Endometrial microvascular endothelial cells (primary cell): ENCODE results near the gene ZNF831. TPM values are rescaled to one million over a fixed set of nuclear protein-coding genes. Genes with fewer than 3 reads are reported as not detected.

Experiments used
- in situ Hi-C: cut with HindIII; loops from 2 replicates; pipeline ENCODE4 v1.10.0; 2017; ENCODE audit warnings: low sequenced_read_pairs, low pct_unique_long_range_greater_than_20kb; ENCODE audit errors: inconsistent ontology term
- total RNA-seq: library from RNA; depleted of rRNA; stranded (reverse); fragments of >200 nt; gene quantifications from one replicate; pipeline ENCODE4 v1.2.3, GENCODE V29; 2015; ENCODE audit errors: inconsistent ontology term

The ZNF831 gene
- total RNA-seq, 1 donor from 2014 or later, result not detected

DNA sequence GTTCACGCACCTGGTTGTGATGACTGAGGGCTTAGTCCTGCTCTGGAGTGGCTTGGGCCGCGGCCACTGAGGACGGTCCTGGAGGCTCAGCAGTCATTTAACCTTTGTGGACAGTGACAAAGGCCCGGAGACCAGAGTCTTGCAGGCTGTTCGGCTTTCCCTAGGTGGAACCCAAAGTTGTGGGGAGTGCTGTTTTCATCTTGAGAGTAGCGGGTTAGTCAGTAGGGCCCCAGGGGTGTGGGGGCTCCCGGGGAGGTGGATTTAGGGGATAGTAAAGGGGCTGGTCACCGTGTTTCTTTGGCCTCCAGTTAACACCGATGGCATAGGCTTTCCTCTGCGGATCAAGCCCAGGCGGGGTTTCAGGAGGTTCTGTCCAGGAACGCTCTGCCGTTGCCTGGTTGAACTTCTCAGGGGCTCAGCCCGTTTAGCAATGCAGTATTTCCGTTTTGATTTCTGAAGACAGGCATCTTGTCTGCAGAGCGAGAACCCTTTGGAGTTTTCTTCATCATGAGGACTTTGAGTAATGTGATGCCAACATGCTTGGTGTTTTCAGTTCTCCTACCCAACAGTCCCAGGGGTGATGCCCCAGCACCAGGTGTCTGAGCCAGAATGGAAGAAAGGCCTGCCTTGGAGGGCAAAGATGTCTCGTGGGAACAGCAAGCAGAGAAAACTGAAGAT, 31.8 kb downstream of the ZNF831 start:
- in situ Hi-C loops, result no loop called here

DNA sequence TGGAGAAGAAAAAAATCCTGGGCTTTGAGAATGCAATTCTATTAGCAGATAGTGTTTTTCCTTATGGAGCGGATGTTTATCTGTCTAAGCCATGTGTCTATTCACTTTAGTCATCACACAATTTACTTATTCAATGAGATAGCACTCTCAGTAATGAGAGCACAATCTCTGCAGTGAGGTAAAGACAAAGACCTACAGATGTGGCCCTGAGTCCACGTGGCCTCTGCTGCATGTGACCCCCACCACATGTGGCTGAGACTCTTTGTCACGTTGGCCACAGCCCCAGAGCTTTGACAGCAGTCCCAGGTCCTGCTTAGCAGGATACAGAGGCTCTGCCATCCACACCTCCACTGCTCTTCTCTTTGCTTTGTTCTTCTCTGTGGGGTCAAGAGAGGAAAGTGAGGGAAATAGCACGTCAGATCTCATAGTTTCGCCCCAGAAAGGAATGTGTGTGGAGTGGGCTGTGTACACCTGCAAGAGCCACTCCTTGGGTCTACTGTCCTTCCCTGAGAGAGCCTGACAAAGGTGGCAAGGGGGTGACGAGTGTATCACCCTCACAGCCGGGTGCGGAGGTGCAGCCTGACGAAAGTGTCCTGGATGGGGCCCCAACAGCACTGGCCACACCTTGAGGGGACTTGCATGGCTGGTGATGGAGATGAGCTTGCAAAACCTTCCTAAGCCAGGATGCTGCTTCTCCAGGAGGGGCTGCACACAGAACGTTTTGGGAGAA, 40.7 kb downstream of the ZNF831 start:
- in situ Hi-C loops, result no loop called here

GRCh38 chr20:59205044-59205443, 41.4 kb downstream of the ZNF831 start:
- in situ Hi-C loops, result no loop called here

GRCh38 chr20:59207235-59207634, 43.6 kb downstream of the ZNF831 start:
- in situ Hi-C loops, result no loop called here

- in situ Hi-C loops, result no loop called here
These were observed 44.2 kb downstream of the ZNF831 start for GRCh38 chr20:59207742-59208357.

DNA sequence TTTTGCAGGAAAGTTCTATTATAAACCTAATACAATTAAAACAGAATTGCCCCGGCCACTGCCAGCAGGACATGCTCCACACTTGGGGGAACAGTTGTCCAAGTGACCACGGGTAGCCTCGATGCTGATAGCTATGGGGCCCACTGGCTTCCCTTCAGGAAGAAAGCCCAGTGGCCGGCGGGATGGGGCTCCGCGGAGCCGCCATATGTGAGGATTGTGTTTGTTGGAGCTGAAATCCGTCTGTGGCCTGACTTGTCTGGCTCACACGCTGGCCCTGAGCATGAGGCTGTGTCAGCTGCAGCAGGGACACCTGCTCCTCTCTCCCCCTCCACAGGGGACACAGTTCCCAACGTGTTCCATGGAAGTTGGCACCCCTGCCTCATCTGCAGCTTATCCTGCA, 46.6 kb downstream of the ZNF831 start:
- in situ Hi-C loops, result no loop called here

- in situ Hi-C loops, result no loop called here
These were observed 47.7 kb downstream of the ZNF831 start for GRCh38 chr20:59211208-59211765.

DNA sequence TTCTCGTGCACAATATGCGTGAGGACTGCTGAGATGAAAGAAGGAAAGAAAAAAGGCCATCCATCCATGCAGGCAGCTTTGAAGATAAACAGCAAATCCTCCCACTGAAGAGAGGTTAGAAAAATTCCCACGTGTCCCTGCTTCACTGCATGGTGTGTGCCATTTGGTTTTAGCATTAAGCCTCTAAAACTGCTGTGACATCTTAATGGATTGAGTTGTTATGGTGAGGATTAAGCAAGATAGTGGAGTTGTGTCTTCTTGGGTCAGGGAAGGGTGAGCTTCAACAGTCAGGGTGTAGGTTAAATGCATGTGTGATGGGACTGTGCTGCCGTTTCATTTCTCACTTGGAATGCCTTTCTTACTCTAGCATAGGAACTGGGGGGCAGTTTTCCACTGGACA, 50.5 kb downstream of the ZNF831 start:
- in situ Hi-C loops, result no loop called here

DNA sequence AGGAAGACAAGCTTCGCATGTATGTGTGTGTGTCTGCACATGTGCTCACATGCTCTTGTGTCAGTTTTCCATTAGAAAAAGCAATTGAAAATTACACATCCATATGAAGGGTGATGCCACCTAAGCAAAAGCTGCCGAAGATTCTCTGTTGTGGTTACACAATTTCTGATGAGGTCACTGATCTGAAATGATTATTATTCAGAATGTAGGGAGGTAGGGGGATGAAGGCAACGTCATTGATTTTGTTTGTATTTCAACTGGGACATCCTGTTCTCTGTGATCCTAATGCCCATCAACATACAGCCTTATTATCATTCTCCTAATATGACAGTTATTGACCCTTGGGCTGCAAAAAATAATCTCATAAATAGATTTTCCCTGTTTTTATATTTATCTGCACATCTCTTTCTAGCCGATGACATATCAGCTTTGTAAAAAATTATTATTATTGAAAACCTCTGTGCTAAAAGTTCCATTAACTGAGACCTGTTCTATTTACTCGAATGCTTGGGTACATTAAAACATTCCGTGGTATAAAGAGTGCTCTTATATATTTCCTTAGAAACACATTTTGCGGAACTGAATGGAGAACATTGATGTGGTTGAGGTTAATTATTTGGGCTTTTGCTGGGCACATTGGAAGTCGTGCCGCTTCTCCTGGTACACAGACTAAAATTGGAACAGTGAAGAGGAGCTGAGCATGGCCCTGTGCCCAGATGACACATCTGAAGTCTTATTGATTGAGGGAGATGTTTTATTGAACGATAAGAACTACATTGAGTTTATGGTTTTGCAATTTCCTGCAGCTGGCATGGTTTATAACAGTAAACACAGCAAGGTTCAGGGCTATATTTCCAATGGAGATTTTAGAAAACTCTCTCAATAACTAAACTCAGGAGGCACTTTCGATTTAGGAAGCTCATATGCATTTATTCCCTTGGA, 51.3 kb downstream of the ZNF831 start:
- in situ Hi-C loops, result no loop called here

DNA sequence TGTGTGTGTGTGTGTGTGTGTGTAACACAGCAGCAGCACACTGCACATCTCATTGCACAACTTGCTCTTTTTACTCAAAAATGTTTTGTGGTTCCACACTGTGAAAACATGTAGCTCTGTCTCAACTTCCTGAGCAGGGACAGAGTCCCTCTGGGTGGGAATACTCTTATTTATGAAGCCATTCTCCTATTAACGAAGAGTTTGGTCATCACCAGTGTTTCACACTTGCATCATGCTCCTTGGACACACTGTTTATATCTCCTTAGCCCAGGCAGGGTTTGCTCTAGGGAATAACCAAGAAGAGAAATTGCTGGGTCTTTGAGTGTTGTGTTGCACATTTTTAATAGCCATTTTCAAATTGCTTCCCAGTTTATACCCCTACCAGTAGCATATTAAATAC, 53.6 kb downstream of the ZNF831 start:
- in situ Hi-C loops, result no loop called here

GRCh38 chr20:59217794-59218280, 54.2 kb downstream of the ZNF831 start:
- in situ Hi-C loops, result no loop called here

GRCh38 chr20:59219211-59219610, 55.6 kb downstream of the ZNF831 start:
- in situ Hi-C loops, result no loop called here

- in situ Hi-C loops, result no loop called here
These were observed 56.5 kb downstream of the ZNF831 start for GRCh38 chr20:59220161-59220560.

DNA sequence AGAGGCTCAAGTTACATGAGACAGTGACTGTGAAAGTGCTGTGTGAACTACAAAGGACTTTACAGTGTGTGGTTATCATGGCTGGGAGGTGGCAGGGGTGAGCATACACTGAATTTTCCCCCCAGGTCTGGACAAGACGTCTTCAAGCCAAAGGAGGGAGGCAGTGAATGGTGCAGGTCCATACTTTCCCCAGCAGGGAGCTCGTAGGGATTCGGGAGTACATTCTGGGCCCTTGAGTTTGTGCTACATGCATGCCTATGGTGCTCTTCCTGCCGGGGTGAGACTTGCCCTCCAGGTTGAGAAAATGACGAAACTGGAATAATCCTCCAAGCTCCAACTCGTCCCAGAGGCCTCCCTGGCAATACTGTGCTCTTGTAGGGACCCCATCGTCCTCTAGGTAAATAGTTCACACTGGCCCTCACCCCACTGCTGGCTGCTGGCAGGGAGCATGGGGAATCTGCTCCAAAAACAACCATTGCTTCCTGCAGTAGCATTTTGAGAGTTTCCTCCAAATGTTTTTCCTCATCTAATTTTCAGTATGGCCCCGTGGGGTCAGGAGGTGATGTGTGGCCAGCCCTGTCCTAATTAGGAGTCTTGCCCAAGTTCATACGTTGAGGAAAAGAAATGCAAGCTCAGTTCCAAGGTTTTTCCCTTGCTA, 57.6 kb downstream of the ZNF831 start:
- in situ Hi-C loops, result no loop called here

DNA sequence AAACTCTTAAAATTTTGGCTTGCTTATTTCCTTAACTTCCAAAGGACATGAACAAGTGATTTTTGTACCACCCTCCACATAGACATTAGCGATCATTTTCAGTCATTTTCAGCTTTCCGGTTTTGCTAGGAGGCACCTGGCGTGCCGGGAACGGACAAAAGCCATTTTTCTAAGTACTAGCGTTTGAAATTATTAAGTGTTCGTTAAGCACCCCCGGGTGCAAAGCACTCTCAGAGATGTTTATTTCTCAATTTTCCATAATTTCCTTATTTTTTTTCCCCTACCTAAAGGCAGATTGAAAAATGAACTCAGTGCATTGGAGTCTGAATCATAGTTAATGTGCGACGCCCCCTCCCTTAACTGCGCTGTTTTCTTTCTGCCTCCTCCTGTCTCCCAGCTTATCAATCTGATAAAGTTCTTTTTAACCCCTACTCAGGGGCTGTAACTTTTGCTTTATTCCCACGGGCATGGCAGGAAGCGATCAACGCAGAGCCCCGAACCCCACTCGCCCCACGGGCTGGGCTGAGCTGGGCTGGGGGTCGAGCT, 58.2 kb downstream of the ZNF831 start:
- in situ Hi-C loops, result no loop called here

GRCh38 chr20:59222253-59223181, 58.9 kb downstream of the ZNF831 start:
- in situ Hi-C loops, result no loop called here

DNA sequence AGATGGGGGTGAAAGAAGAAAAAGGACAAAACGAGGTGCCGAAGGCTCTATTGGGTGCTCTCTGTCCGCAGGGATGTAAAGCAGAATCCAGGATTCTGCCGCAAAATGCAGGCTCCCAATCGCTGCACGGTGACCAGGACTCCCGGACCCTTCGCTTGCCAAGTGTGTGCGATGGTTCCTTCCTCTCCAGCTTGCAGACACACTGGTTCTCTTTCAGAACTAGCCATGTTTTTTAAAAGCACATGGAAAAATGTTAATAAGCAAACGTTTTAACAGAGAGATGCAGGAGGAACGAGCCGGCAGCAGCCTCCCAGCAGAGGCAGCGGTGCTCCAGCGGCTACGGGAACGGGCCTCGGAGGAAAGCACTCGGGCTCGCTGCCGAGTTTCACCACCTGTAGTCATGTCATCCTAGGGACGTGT, 59.6 kb downstream of the ZNF831 start:
- in situ Hi-C loops, result no loop called here
